IMR-90 (cell line): Measurements from ENCODE around the gene PLEKHA8. TPM values are rescaled to one million over a fixed set of nuclear protein-coding genes. Genes with fewer than 3 reads are reported as not detected.

Experiments
- microRNA-seq, 2 experiments: library from miRNA; stranded (forward) in 1 of 2; unstranded in 1 of 2; fragments of 10-50 nt in 1 of 2; fragments of <30 nt in 1 of 2; gene quantifications in 1 of 2; microRNA quantifications in 1 of 2; one replicate each; pipeline versions ENCODE3 to v1.1.0; 2013 to 2020; ENCODE audit not compliant: insufficient read depth in 1 of 2, insufficient read length in 1 of 2, unreplicated experiment in 1 of 2
- polyA plus RNA-seq, 3 experiments: library from polyadenylated mRNA; depleted of rRNA; stranded (reverse); fragments of >200 nt; gene quantifications; 2 replicates each; pipeline ENCODE4 v1.2.3, GENCODE V29; 2012; ENCODE audit warnings: low replicate concordance in 1 of 3
- small RNA-seq, 5 experiments: library from RNA; depleted of rRNA; stranded (forward); fragments of <200 nt; gene quantifications; one replicate each; pipeline ENCODE3, GENCODE V24; 2012
- total RNA-seq: library from RNA; depleted of rRNA; stranded (reverse); fragments of >200 nt; gene quantifications from 2 replicates; pipeline ENCODE4 v1.2.3, GENCODE V29; 2012; rRNA removed

The PLEKHA8 gene
- total and polyA plus RNA-seq, 2 of the 4 experiments (the other 2 are of a cell fraction) = 3.6 to 9.7 TPM

Small RNA genes within 50 kb of the gene (microRNA-seq; reads per million reads assigned to microRNA genes)
- gene RPS27P16 (ENCODE audit: insufficient read depth, insufficient read length) = not detected

Small RNA genes within 50 kb of the gene (small RNA-seq; reads per million reads assigned to genes)
- 0 reads per million in 5 experiments for gene RPS27P16

Other genes starting within 250 kb of the PLEKHA8 start
- gene WIPF3, start 221.9 kb upstream of the PLEKHA8 start, total RNA-seq = not detected in 2 replicates
- gene WIPF3, start 221.9 kb upstream of the PLEKHA8 start, polyA plus RNA-seq (2012; rRNA removed) = not detected in 2 replicates
- 124 and 141 TPM in 2 replicates for gene SCRN1, start 38.6 kb upstream of the PLEKHA8 start, total RNA-seq
- gene SCRN1, start 38.6 kb upstream of the PLEKHA8 start, polyA plus RNA-seq (2012; rRNA removed) = 49.2 and 57.1 TPM in 2 replicates
- 27.1 and 45.0 TPM in 2 replicates for gene FKBP14, start 1.7 kb upstream of the PLEKHA8 start, total RNA-seq
- gene FKBP14, start 1.7 kb upstream of the PLEKHA8 start, polyA plus RNA-seq (2012; rRNA removed) = 21.8 and 26.3 TPM in 2 replicates
- gene MTURN, start 106.6 kb downstream of the PLEKHA8 start, total RNA-seq = 5.6 and 7.8 TPM in 2 replicates
- 2.4 and 2.8 TPM in 2 replicates for gene MTURN, start 106.6 kb downstream of the PLEKHA8 start, polyA plus RNA-seq (2012; rRNA removed)